Osteoblast (primary cell): ENCODE results near the gene SLC2A4RG. TPM values are rescaled to one million over a fixed set of nuclear protein-coding genes. Genes with fewer than 3 reads are reported as not detected.

Experiments
- DNase-seq: peaks from one replicate; pipeline ENCODE4 v3.0.0; 2011; ENCODE audit warnings: low spot score, mixed read lengths; ENCODE audit not compliant: insufficient read length; ENCODE audit errors: missing footprints
- H2AFZ ChIP-seq: 2 replicates; pipeline ENCODE4 v1.6.0; 2011; ENCODE audit warnings: mild to moderate bottlenecking, low read length
- H3K27ac ChIP-seq: 2 replicates; pipeline ENCODE4 v1.5.1; 2011; ENCODE audit warnings: mild to moderate bottlenecking, low read depth, low read length, moderate library complexity
- H3K27me3 ChIP-seq: 2 replicates; pipeline ENCODE4 v1.6.0; 2012; ENCODE audit warnings: mild to moderate bottlenecking, control low read depth, inconsistent platforms, low read length, moderate library complexity; ENCODE audit not compliant: insufficient read depth
- H3K36me3 ChIP-seq: 2 replicates; pipeline ENCODE4 v1.5.1; 2011; ENCODE audit warnings: mild to moderate bottlenecking, low read length, control low read depth, moderate library complexity; ENCODE audit not compliant: insufficient read depth
- H3K4me1 ChIP-seq: 2 replicates; pipeline ENCODE4 v1.5.1; 2011; ENCODE audit warnings: mild to moderate bottlenecking, low read length, control low read depth, moderate library complexity; ENCODE audit not compliant: insufficient read depth
- H3K4me2 ChIP-seq: 2 replicates; pipeline ENCODE4 v1.6.0; 2011; ENCODE audit warnings: mild to moderate bottlenecking, low read length; ENCODE audit not compliant: insufficient read depth
- H3K4me3 ChIP-seq: fragments of 200-600 bp; sonication (generic); 3 replicates; pipeline ENCODE4 v1.5.1; 2012; ENCODE audit warnings: mild to moderate bottlenecking, low read length, inconsistent platforms; ENCODE audit not compliant: insufficient read depth
- H3K79me2 ChIP-seq: 2 replicates; pipeline ENCODE4 v1.6.0; 2012; ENCODE audit warnings: mild to moderate bottlenecking, low read length, control low read depth, inconsistent platforms; ENCODE audit not compliant: insufficient read depth
- H3K9me3 ChIP-seq: 2 replicates; pipeline ENCODE4 v1.5.1; 2011; ENCODE audit warnings: low read depth, low read length, control low read depth
- H4K20me1 ChIP-seq: 2 replicates; pipeline ENCODE4 v1.6.0; 2012; ENCODE audit warnings: mild to moderate bottlenecking, low read length, control low read depth; ENCODE audit not compliant: insufficient read depth
- CTCF ChIP-seq: IDR thresholded peaks from 2 replicates; pipeline ENCODE4 v1.5.1; 2011; ENCODE audit warnings: mild to moderate bottlenecking, low read depth, low read length, moderate library complexity; ENCODE audit errors: extremely low read depth
- total RNA-seq: library from RNA; depleted of rRNA; stranded (reverse); fragments of >200 nt; gene quantifications from 2 replicates; pipeline ENCODE4 v1.2.3, GENCODE V29; 2012

The SLC2A4RG gene
- total RNA-seq, 1 donor: 27.5 TPM

GRCh38 chr20:63708301-63709148 is 31.1 kb upstream of the SLC2A4RG start:
- H3K36me3 ChIP-seq: peaks cover 54% of the 10 kb centered on the region
- no peak for TF ChIP-seq CTCF
- H3K4me1 ChIP-seq: peaks cover 18% of the 10 kb centered on the region
- peak overlapping the region; percentile 85 for H3K4me2 ChIP-seq
- H3K27ac ChIP-seq: peak overlapping the region; percentile 56
- peaks cover 14% of the 10 kb centered on the region for H4K20me1 ChIP-seq
- peaks cover 94% of the 10 kb centered on the region for H3K79me2 ChIP-seq
- H3K9me3 ChIP-seq: no peaks in the 10 kb centered on the region
- peak; percentile 87 for DNase-seq
- H2AFZ ChIP-seq: no peak overlapping the region
- H3K27me3 ChIP-seq: no peaks in the 10 kb centered on the region
- H3K4me3 ChIP-seq: peak overlapping the region; percentile 87

GRCh38 chr20:63709149-63709527 is 30.4 kb upstream of the SLC2A4RG start:
- H2AFZ ChIP-seq: no peak overlapping the region
- H3K79me2 ChIP-seq: peaks cover 97% of the 10 kb centered on the region
- peak overlapping the region; percentile 87 for H3K4me3 ChIP-seq
- H4K20me1 ChIP-seq: peaks cover 14% of the 10 kb centered on the region
- peaks cover 56% of the 10 kb centered on the region for H3K36me3 ChIP-seq
- no peak overlapping the region for H3K27ac ChIP-seq
- no peak for TF ChIP-seq CTCF
- no peaks in the 10 kb centered on the region for H3K9me3 ChIP-seq
- peaks cover 18% of the 10 kb centered on the region for H3K4me1 ChIP-seq
- peak overlapping the region; percentile 85 for H3K4me2 ChIP-seq
- H3K27me3 ChIP-seq: no peaks in the 10 kb centered on the region
- peak; percentile 51 for DNase-seq

- Histone ChIP-seq H4K20me1 (peaks cover 14% of the 10 kb centered on the region), H2AFZ (no peak overlapping the region), H3K4me1 (peaks cover 17% of the 10 kb centered on the region), H3K36me3 (peaks cover 47% of the 10 kb centered on the region), H3K79me2 (peaks cover 97% of the 10 kb centered on the region), H3K27ac (no peak overlapping the region), H3K9me3 (peaks cover 3% of the 10 kb centered on the region), H3K4me3 (no peak overlapping the region), H3K4me2 (no peak overlapping the region), H3K27me3 (no peaks in the 10 kb centered on the region)
- DNase-seq: peak; percentile 41
- TF ChIP-seq CTCF: no peak
Measured at GRCh38 chr20:63711085-63711645, 28.4 kb upstream of the SLC2A4RG start.

GRCh38 chr20:63712191-63712590 is 27.4 kb upstream of the SLC2A4RG start:
- Histone ChIP-seq H3K4me2 (no peak overlapping the region), H3K36me3 (peaks cover 43% of the 10 kb centered on the region)

More at GRCh38 chr20:63712191-63712590, 27.4 kb upstream of the SLC2A4RG start:
- Histone ChIP-seq H3K9me3 (peaks cover 3% of the 10 kb centered on the region), H2AFZ (no peak overlapping the region), H3K4me3 (no peak overlapping the region), H3K4me1 (peaks cover 8% of the 10 kb centered on the region), H3K27ac (no peak overlapping the region), H4K20me1 (peaks cover 14% of the 10 kb centered on the region), H3K79me2 (peaks cover 96% of the 10 kb centered on the region), H3K27me3 (no peaks in the 10 kb centered on the region)
- no peak for TF ChIP-seq CTCF
- peak; percentile 34 for DNase-seq
